NK-92 (cell line): ENCODE measurements around the gene PAX2.
"Not testable (repeated sequence)": the region's sequence is repeated elsewhere in the genome, so short reads cannot be mapped to it uniquely, and the experiment has no call there.

Experiments
- DNase-seq: peaks from one replicate; lab custom pipeline; 2025; ENCODE audit not compliant: unreplicated experiment; lab: John Stamatoyannopoulos, UW

The PAX2 gene

GRCh38 chr10:100744987-100745881, at the start of gene PAX2:
Gene PAX2, plus strand, starts transcription at chr10:100745582. Its CDS starts 679 bp downstream, at chr10:100746261.
- no peak for DNase-seq

- DNase-seq: no peak
Observed at GRCh38 chr10:100696477-100696901, 48.9 kb upstream of the PAX2 start.

- DNase-seq: no peak
Observed at GRCh38 chr10:100697070-100697469, 48.3 kb upstream of the PAX2 start.

- DNase-seq: no peak
Observed at GRCh38 chr10:100697631-100698030, 47.8 kb upstream of the PAX2 start.

- not testable (repeated sequence) for DNase-seq
Observed at GRCh38 chr10:100701704-100702103, 43.7 kb upstream of the PAX2 start.

GRCh38 chr10:100705139-100705538, 40.2 kb upstream of the PAX2 start:
- no peak for DNase-seq

GRCh38 chr10:100707261-100707848, 38.0 kb upstream of the PAX2 start:
- no peak for DNase-seq

- DNase-seq: no peak
Observed at GRCh38 chr10:100709146-100710082, 36.0 kb upstream of the PAX2 start.

- DNase-seq: no peak
Observed at GRCh38 chr10:100710151-100710871, 35.1 kb upstream of the PAX2 start.

GRCh38 chr10:100713049-100713858, 32.1 kb upstream of the PAX2 start:
- DNase-seq: no peak

- no peak for DNase-seq
Observed at GRCh38 chr10:100713859-100714565, 31.4 kb upstream of the PAX2 start.

- no peak for DNase-seq
Observed at GRCh38 chr10:100714566-100714950, 30.8 kb upstream of the PAX2 start.

GRCh38 chr10:100715101-100715444, 30.3 kb upstream of the PAX2 start:
- no peak for DNase-seq

- DNase-seq: no peak
Observed at GRCh38 chr10:100715445-100716385, 29.7 kb upstream of the PAX2 start.

- DNase-seq: no peak
Observed at GRCh38 chr10:100717166-100717565, 28.2 kb upstream of the PAX2 start.

- DNase-seq: no peak
Observed at GRCh38 chr10:100718197-100718742, 27.1 kb upstream of the PAX2 start.

- no peak for DNase-seq
Observed at GRCh38 chr10:100723180-100723579, 22.2 kb upstream of the PAX2 start.
